GM12872 (cell line): ENCODE data around the gene GUCY2C.
A peak's percentile ranks its signal among the peaks of the same experiment; 100 is the strongest.

ENCODE experiments used
- CTCF ChIP-seq: IDR thresholded peaks from 3 replicates; pipeline ENCODE4 v1.5.1; 2011; ENCODE audit warnings: low read depth, mild to moderate bottlenecking, low read length, moderate library complexity; ENCODE audit not compliant: insufficient read depth

Gene GUCY2C

GRCh38 chr12:14647028-14647750 is 49.2 kb downstream of the GUCY2C start:
- TF ChIP-seq CTCF, result no peak

- no peak for TF ChIP-seq CTCF
Measured at GRCh38 chr12:14643251-14643650, 53.1 kb downstream of the GUCY2C start.

GRCh38 chr12:14638066-14638465 is 58.3 kb downstream of the GUCY2C start:
- TF ChIP-seq CTCF, result no peak

- TF ChIP-seq CTCF, result no peak
Measured at GRCh38 chr12:14635776-14636175, 60.6 kb downstream of the GUCY2C start.

GRCh38 chr12:14630793-14631192 is 65.6 kb downstream of the GUCY2C start:
- TF ChIP-seq CTCF, result no peak

GRCh38 chr12:14629832-14630710 is 66.3 kb downstream of the GUCY2C start:
- TF ChIP-seq CTCF, result peak; percentile 99

GRCh38 chr12:14628771-14629170 is 67.6 kb downstream of the GUCY2C start:
- no peak for TF ChIP-seq CTCF
